Lower leg skin (tissue), 4 donors: ENCODE measurements around the gene HTR1E. TPM values are rescaled to one million over a fixed set of nuclear protein-coding genes. Genes with fewer than 3 reads are reported as not detected.

Experiments
- DNase-seq, 2 donors: peaks; one replicate each; pipeline ENCODE4 v3.0.0-alpha.2; 2019; ENCODE audit warnings: low spot score in 2 of 2
- H3K4me3 ChIP-seq: fragments of 200-600 bp; sonication (generic); 2 replicates; pipeline ENCODE4 v1.5.1; 2017; ENCODE audit warnings: mild to moderate bottlenecking, low read depth; ENCODE audit not compliant: poor library complexity, severe bottlenecking
- POLR2A ChIP-seq, 2 donors: fragments of 450-650 bp; IDR thresholded peaks; one replicate each; pipeline ENCODE4 v1.6.1; 2016 to 2017; ENCODE audit warnings: antibody characterized with exemption in 2 of 2, mild to moderate bottlenecking in 1 of 2, moderate library complexity in 1 of 2
- WGBS, 2 donors: methylation state at CpG; one replicate each; pipeline ENCODE4 v1.1.5; 2018; 5-methylcytosine and 5-hydroxymethylcytosine counted together
- intact Hi-C: fragments of 100-400 bp; cut with DNase I; formaldehyde crosslinking; loops from one replicate; pipeline ENCODE4 v1.15.0; 2023; ENCODE audit warnings: low total_unique reads
- total RNA-seq, 4 donors: library from RNA; depleted of rRNA; stranded (reverse); fragments of >200 nt; gene quantifications; one replicate each; pipeline ENCODE4 v1.1.0, GENCODE V29; 2016
- TF ChIP-seq, protein P1 (sequence below), 3 donors: fragments of 450-650 bp; IDR thresholded peaks; one replicate each; pipeline ENCODE4 v1.5.1; 2016; ENCODE audit warnings: antibody characterized with exemption in 3 of 3, mild to moderate bottlenecking in 3 of 3, moderate library complexity in 2 of 3

Gene HTR1E
- total RNA-seq, 4 donors from 2014 or later: 0.10 TPM; not detected in 3

DNA sequence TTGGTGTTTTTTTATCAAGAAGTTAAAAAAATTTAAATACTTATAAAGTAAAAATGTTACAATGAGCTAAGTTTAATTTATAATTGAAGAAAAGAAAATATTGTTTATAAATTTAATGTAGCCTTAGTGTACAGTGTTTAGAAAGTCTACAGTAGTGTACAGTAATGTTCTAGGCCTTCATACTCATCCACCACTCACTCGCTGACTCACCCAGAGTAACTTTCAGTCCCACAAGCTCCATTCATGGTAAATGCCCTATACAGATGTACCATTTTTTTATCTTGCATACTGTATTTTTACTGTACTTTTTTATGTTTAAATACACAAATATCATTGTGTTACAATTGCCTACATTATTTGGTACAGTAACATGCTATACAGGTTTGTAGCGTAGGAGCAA, 26.0 kb downstream of the HTR1E start:
- TF ChIP-seq, protein P1, sequence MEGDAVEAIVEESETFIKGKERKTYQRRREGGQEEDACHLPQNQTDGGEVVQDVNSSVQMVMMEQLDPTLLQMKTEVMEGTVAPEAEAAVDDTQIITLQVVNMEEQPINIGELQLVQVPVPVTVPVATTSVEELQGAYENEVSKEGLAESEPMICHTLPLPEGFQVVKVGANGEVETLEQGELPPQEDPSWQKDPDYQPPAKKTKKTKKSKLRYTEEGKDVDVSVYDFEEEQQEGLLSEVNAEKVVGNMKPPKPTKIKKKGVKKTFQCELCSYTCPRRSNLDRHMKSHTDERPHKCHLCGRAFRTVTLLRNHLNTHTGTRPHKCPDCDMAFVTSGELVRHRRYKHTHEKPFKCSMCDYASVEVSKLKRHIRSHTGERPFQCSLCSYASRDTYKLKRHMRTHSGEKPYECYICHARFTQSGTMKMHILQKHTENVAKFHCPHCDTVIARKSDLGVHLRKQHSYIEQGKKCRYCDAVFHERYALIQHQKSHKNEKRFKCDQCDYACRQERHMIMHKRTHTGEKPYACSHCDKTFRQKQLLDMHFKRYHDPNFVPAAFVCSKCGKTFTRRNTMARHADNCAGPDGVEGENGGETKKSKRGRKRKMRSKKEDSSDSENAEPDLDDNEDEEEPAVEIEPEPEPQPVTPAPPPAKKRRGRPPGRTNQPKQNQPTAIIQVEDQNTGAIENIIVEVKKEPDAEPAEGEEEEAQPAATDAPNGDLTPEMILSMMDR (IDR thresholded peaks at IDR 0.05): no peak
- no peak for TF ChIP-seq POLR2A (IDR thresholded peaks at IDR 0.05)
- WGBS, 2 donors: 87 to 94% methylated on average over 2 of the region's 2 CpGs
- no peak overlapping the region for H3K4me3 ChIP-seq
- no peak for DNase-seq
- intact Hi-C loops: no loop called here

DNA sequence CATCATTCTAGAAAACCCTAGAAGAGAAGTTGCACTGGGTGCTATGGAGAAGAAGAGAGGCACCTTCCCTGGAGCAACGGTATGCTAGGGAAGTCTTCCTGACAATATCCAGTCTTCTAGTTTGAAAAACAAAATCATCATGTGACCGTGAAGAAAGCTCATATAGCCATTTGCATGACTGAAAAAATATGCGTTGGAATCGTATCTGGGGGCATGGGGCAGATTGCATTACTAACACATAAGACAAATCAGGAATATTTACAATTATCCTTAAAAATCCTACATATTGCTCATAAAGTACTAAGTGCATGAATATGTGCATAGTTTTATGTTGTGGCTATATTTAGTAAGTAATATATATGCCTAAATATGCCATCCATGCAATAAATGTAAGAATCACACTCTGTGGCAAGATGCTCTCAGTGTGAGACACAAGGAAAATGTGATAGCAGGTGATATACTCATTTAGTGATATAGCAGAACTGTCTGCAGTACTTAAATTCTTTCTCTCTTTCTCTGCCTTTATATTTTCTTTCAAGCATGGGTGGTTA, 26.8 kb downstream of the HTR1E start:
- no peak overlapping the region for H3K4me3 ChIP-seq
- DNase-seq: no peak
- intact Hi-C loops: no loop called here
- WGBS, 2 donors: 76 to 78% methylated on average over 4 of the region's 4 CpGs
- TF ChIP-seq, protein P1 (IDR thresholded peaks at IDR 0.05): no peak
- TF ChIP-seq POLR2A (IDR thresholded peaks at IDR 0.05): no peak

DNA sequence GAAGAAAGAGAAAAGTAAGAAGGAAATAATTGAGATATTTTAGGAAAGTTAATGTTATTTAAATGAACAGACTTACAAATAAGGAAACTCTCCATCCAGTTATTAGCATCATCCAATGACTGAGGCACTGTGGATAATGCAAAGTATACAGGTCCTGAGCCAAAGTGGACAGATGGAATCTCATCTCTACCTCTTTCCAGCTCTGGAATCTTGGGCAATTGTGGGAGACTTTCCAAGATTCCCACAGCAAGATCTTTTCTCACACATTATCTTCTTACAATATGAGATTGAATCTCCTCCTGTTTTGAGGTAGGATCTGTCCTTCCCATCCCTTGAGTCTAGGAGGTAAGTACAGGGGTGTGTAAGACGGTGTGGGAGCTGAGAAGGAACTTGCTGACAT, 28.9 kb downstream of the HTR1E start:
- no peak for TF ChIP-seq POLR2A (IDR thresholded peaks at IDR 0.05)
- TF ChIP-seq, protein P1 (IDR thresholded peaks at IDR 0.05): no peak
- no peak for DNase-seq
- intact Hi-C loops: no loop called here
- no peak overlapping the region for H3K4me3 ChIP-seq
- WGBS, 2 donors: 77 to 78% methylated on average over 1 of the region's 1 CpG

DNA sequence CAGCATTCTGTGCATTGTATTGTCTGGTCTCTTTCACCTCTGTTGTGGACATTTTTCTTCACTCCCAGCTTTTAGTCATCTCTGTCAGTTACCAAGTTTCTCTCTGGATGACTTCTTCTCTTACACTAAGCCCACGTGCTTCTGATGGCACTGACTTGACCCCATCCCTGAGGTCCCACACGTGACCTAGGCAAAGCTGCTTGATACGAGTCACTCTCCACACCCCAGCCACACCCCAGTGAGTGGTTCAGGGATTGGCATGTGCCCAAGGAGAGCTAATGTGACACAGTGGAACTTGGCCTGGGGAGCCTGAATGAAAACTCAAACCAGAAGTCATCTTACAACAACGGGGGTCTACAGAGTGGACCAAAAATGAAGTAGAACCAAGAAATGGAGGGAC, 32.2 kb downstream of the HTR1E start:
- H3K4me3 ChIP-seq: no peak overlapping the region
- 49 to 55% methylated on average over 4 of the region's 4 CpGs for WGBS, 2 donors
- no peak for DNase-seq
- intact Hi-C loops: no loop called here
- TF ChIP-seq POLR2A (IDR thresholded peaks at IDR 0.05): no peak
- TF ChIP-seq, protein P1 (IDR thresholded peaks at IDR 0.05): no peak

DNA sequence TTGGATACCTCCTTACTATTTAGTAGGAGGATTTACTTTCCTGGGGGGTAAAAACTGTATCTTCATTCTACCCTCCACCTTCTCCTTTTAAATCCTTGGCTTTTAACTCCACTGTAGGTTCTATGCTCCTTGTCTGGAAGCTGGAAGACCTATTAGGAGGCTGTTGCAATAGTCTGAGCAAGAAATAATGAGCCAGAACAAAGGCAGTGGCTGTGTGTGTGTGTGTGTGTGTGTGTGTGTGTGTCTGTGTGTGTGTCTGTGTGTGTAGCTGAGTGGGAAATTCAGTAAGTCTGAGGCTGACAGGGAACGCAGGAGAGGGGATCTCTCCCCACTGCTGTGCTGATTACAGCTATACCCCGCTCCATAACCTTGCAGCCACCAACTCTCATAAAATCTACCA, 35.8 kb downstream of the HTR1E start:
- DNase-seq: no peak
- TF ChIP-seq POLR2A (IDR thresholded peaks at IDR 0.05): no peak
- TF ChIP-seq, protein P1 (IDR thresholded peaks at IDR 0.05): no peak
- no peak overlapping the region for H3K4me3 ChIP-seq
- intact Hi-C loops: no loop called here
- WGBS, 2 donors: 60 to 69% methylated on average over 2 of the region's 2 CpGs

DNA sequence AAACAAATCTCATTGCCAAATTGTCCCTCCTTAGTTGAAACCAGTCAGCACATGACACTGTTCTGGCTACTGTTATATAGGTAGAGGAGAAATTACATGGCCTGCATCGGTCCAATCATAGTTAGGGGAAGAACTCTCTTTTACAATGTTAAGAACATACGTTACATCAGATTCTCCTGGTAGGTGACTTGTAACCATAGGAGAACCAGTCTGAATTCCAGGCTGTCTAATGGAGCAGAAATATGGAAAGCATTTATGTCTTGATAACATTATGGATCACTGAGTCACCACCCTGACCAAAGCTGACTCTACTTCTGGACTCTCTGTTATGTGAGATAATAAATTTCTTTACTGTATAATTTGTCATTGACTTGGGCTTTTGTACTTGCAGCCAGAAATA, 40.9 kb downstream of the HTR1E start:
- H3K4me3 ChIP-seq: no peak overlapping the region
- TF ChIP-seq, protein P1 (IDR thresholded peaks at IDR 0.05): no peak
- no peak for TF ChIP-seq POLR2A (IDR thresholded peaks at IDR 0.05)
- WGBS, 2 donors: 83 to 87% methylated on average over 2 of the region's 2 CpGs
- DNase-seq: no peak
- intact Hi-C loops: no loop called here
